ENCODE measurements around the gene TSEN54.
A peak's percentile ranks its signal among the peaks of the same experiment; 100 is the strongest.

The TSEN54 gene

DNA sequence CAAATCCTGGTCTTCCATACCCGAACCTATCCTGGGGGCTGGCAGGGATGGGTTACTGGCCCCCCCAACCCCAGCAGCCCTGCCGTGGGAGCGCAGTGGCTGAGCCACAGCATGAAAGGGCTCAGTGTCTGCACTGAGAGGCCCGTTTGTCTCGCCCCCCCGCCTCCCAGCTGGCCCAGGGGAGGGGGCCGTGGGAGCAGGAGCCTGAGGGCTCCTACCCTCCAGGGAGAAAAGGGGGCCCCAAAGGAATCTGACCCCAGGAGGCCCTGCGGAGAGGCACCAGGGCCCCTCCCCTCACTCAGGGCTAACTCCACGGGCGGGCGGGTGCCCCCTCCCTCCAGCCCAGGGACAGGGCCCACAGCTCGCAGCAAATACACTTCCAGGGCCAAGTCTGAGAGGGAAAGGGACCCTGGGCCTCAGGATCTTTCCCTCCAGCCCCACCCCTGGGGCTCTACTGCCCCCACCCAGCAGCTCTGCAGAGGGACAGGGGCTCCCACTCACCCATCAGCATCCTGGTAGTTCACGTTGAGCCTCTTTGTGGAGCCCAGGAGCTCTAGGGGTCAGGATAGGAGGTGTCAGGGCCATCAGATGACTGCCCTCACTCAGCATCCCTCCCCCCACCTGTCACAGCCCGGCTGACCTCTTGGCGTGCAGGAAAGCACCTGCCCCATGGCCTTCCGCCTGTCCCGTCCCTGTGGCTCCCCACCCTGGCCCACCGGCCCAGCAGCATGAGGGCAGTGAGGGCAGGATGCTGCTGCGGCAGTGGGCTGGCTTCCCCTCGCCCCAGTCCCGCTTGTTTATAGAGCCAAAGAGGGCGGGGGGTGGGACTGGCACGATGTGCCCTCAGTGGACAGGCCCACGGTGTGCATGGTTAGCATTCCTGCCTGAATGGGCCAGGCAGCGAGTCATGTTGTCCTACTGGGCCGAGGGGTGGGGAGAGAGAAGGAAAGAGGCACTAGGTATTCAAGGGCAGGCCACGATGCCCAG is 8.3 kb upstream of the TSEN54 start:
- Mint-ChIP-seq H3K36me3 (ENCODE audit: low read depth) (peaks cover 5% of the 10 kb centered on the region), H3K9me3 (no peaks in the 10 kb centered on the region), H3K27me3 (ENCODE audit: low read depth, poor library complexity) (no peaks in the 10 kb centered on the region), H3K4me3 (no peak overlapping the region), H3K27ac (no peak overlapping the region), H3K4me1 (peaks cover 38% of the 10 kb centered on the region)
- TF ChIP-seq, protein P1, sequence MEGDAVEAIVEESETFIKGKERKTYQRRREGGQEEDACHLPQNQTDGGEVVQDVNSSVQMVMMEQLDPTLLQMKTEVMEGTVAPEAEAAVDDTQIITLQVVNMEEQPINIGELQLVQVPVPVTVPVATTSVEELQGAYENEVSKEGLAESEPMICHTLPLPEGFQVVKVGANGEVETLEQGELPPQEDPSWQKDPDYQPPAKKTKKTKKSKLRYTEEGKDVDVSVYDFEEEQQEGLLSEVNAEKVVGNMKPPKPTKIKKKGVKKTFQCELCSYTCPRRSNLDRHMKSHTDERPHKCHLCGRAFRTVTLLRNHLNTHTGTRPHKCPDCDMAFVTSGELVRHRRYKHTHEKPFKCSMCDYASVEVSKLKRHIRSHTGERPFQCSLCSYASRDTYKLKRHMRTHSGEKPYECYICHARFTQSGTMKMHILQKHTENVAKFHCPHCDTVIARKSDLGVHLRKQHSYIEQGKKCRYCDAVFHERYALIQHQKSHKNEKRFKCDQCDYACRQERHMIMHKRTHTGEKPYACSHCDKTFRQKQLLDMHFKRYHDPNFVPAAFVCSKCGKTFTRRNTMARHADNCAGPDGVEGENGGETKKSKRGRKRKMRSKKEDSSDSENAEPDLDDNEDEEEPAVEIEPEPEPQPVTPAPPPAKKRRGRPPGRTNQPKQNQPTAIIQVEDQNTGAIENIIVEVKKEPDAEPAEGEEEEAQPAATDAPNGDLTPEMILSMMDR (IDR thresholded peaks at IDR 0.05) = no peak
- DNase-seq = no peak

- Mint-ChIP-seq H3K36me3 (ENCODE audit: low read depth) (peaks cover 10% of the 10 kb centered on the region), H3K4me1 (peaks cover 45% of the 10 kb centered on the region), H3K27me3 (ENCODE audit: low read depth, poor library complexity) (no peaks in the 10 kb centered on the region), H3K9me3 (no peaks in the 10 kb centered on the region), H3K27ac (no peak overlapping the region), H3K4me3 (no peak overlapping the region)
- DNase-seq = no peak
- TF ChIP-seq, protein P1 (IDR thresholded peaks at IDR 0.05) = no peak
Observed at GRCh38 chr17:75508931-75509361, 7.4 kb upstream of the TSEN54 start.

DNA sequence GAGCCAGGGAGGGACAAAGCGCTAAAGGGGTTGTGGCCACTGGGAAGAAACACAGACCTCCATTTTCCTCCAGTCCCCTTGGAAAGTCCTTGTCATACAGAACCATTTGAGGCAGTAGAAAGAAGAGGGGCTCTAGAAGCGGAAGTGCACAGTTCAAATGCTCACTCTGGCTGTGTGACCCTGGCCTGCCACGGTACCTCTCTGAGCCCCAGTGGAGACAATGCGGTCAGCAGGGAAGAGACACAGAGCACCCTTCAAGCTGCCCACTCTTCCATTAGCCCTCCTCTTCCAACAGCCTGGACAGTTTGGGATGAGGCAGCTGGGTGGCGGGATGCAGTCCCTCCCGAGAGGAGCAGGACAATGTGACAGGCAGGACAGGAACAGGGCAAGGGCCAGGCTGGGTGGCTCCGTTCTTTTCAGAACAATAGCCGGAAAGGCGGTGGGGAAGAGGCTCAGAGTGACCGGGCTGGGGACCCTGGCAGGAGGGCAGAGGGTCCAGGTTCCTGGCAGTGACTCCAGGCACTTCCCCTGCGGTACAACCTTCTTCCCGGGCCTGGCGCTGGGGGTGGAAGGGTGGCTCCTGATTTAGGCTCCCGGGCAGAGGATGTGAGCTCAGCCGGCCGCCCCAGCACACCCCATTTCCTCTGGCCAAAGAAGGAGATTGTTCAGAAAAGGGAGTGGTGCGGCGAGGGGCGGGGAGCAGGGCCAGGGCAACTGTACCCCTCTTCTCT is 6.6 kb upstream of the TSEN54 start:
- peaks cover 10% of the 10 kb centered on the region for H3K36me3 Mint-ChIP-seq (ENCODE audit: low read depth)
- DNase-seq = no peak
- peaks cover 49% of the 10 kb centered on the region for H3K4me1 Mint-ChIP-seq
- TF ChIP-seq, protein P1 (IDR thresholded peaks at IDR 0.05) = no peak
- no peaks in the 10 kb centered on the region for H3K9me3 Mint-ChIP-seq
- no peaks in the 10 kb centered on the region for H3K27me3 Mint-ChIP-seq (ENCODE audit: low read depth, poor library complexity)
- H3K4me3 Mint-ChIP-seq = no peak overlapping the region
- peak overlapping the region; percentile 51 for H3K27ac Mint-ChIP-seq

- H3K4me1 Mint-ChIP-seq = peaks cover 44% of the 10 kb centered on the region
- no peak overlapping the region for H3K4me3 Mint-ChIP-seq
- TF ChIP-seq, protein P1 (IDR thresholded peaks at IDR 0.05) = no peak
- no peak for DNase-seq
- peaks cover 5% of the 10 kb centered on the region for H3K36me3 Mint-ChIP-seq (ENCODE audit: low read depth)
- no peaks in the 10 kb centered on the region for H3K9me3 Mint-ChIP-seq
- H3K27me3 Mint-ChIP-seq (ENCODE audit: low read depth, poor library complexity) = no peaks in the 10 kb centered on the region
- H3K27ac Mint-ChIP-seq = no peak overlapping the region
Observed at GRCh38 chr17:75511270-75511609, 5.1 kb upstream of the TSEN54 start.

- no peak for DNase-seq
- Mint-ChIP-seq H3K4me1 (peaks cover 45% of the 10 kb centered on the region), H3K27ac (peak overlapping the region; percentile 22), H3K4me3 (peak overlapping the region; percentile 7), H3K9me3 (no peaks in the 10 kb centered on the region), H3K36me3 (ENCODE audit: low read depth) (peaks cover 5% of the 10 kb centered on the region), H3K27me3 (ENCODE audit: low read depth, poor library complexity) (no peaks in the 10 kb centered on the region)
- TF ChIP-seq, protein P1 (IDR thresholded peaks at IDR 0.05) = no peak
Observed at GRCh38 chr17:75511610-75512575, 4.4 kb upstream of the TSEN54 start.

Data from nephron progenitor cell (in vitro differentiated cells).